Testis (tissue), 2 donors: Measurements from ENCODE around the gene ALCAM.
A peak's percentile ranks its signal among the peaks of the same experiment; 100 is the strongest.

Source experiments
- CTCF ChIP-seq, 3 experiments: fragments of 450-650 bp in 2 of 3; fragments of 200-600 bp in 1 of 3; sonication (generic) in 1 of 3; IDR thresholded peaks; one replicate each; pipeline ENCODE4 v1.5.1; 2016 to 2019; ENCODE audit warnings: antibody characterized with exemption in 3 of 3, mild to moderate bottlenecking in 2 of 3, moderate library complexity in 1 of 3
- POLR2A ChIP-seq: fragments of 450-650 bp; IDR thresholded peaks from one replicate; pipeline ENCODE4 v1.6.1; 2017; ENCODE audit warnings: antibody characterized with exemption, mild to moderate bottlenecking, moderate library complexity

- peak in 1 of 3 experiments; percentile 7 for TF ChIP-seq CTCF (IDR thresholded peaks at IDR 0.05)
- no peak for TF ChIP-seq POLR2A
These were observed 901 bp downstream of the ALCAM start for GRCh38 chr3:105367406-105368213.
